Naive thymus-derived CD4-positive, alpha-beta T cell (primary cell): Measurements from ENCODE around the gene SPEM3. TPM values are rescaled to one million over a fixed set of nuclear protein-coding genes. Genes with fewer than 3 reads are reported as not detected.
A peak's percentile ranks its signal among the peaks of the same experiment; 100 is the strongest.

Source experiments
- ATAC-seq: fragments of 150-1000 bp; cut with Tn5 transposase; 2 replicates; pipeline ENCODE4 v1.10.0; 2021; ENCODE audit warnings: mild to moderate bottlenecking, moderate library complexity
- CTCF ChIA-PET: fragments of 350-600 bp; sonication (Branson Sonifier 250); formaldehyde crosslinking; loops from one replicate; lab custom pipeline; 2021; ENCODE audit warnings: antibody characterized with exemption; lab: Charles Lee
- POLR2A ChIA-PET: fragments of 350-600 bp; sonication (Branson Sonifier 250); formaldehyde crosslinking; loops from one replicate; lab custom pipeline; 2021; ENCODE audit warnings: antibody characterized with exemption, inconsistent platforms; lab: Charles Lee
- DNase-seq, 9 donors: peaks; one replicate each; pipeline versions ENCODE4 v3.0.0 to v3.0.0-alpha.2; 2020 to 2022; ENCODE audit warnings: mixed read lengths in 1 of 9
- H3K27ac ChIP-seq: one replicate; pipeline ENCODE4 v1.7.0; 2013; ENCODE audit warnings: mild to moderate bottlenecking, low read depth, low read length, moderate library complexity
- H3K27me3 ChIP-seq, 2 donors: one replicate each; pipeline ENCODE4 v1.7.0; 2013; ENCODE audit warnings: low read length in 2 of 2, mild to moderate bottlenecking in 2 of 2, moderate library complexity in 2 of 2; ENCODE audit not compliant: control insufficient read depth in 2 of 2, insufficient read depth in 2 of 2
- H3K36me3 ChIP-seq, 3 experiments: 1 replicate in 2 of 3; 2 replicates in 1 of 3; pipeline ENCODE4 v1.7.0; 2013; ENCODE audit warnings: low read length in 3 of 3, mild to moderate bottlenecking in 3 of 3, moderate library complexity in 1 of 3; ENCODE audit not compliant: insufficient read depth in 3 of 3, control insufficient read depth in 2 of 3
- H3K4me1 ChIP-seq, 2 donors: one replicate each; pipeline ENCODE4 v1.7.0; 2013; ENCODE audit warnings: low read length in 2 of 2, mild to moderate bottlenecking in 2 of 2, moderate library complexity in 1 of 2; ENCODE audit not compliant: control insufficient read depth in 2 of 2, insufficient read depth in 2 of 2
- H3K4me3 ChIP-seq: 2 replicates; pipeline ENCODE4 v1.7.0; 2013; ENCODE audit warnings: mild to moderate bottlenecking, low read length
- H3K9me3 ChIP-seq, 3 experiments: 1 replicate in 2 of 3; 2 replicates in 1 of 3; pipeline ENCODE4 v1.7.0; 2013; ENCODE audit warnings: low read length in 3 of 3; ENCODE audit not compliant: control insufficient read depth in 2 of 3
- H3K27ac Mint-ChIP-seq, 9 donors: one replicate each; pipeline ENCODE4 v1.8.0; 2020 to 2022; ENCODE audit warnings: mixed read lengths in 9 of 9, mild to moderate bottlenecking in 8 of 9, moderate library complexity in 5 of 9, inconsistent platforms in 2 of 9
- H3K27me3 Mint-ChIP-seq, 5 donors: one replicate each; pipeline ENCODE4 v1.8.0; 2021 to 2022; ENCODE audit warnings: mixed read lengths in 5 of 5, mild to moderate bottlenecking in 1 of 5
- H3K36me3 Mint-ChIP-seq, 5 donors: one replicate each; pipeline ENCODE4 v1.8.0; 2020 to 2022; ENCODE audit warnings: mixed read lengths in 5 of 5, mild to moderate bottlenecking in 3 of 5, inconsistent platforms in 1 of 5
- H3K4me1 Mint-ChIP-seq, 7 donors: one replicate each; pipeline ENCODE4 v1.8.0; 2020 to 2022; ENCODE audit warnings: mixed read lengths in 7 of 7, mild to moderate bottlenecking in 3 of 7, inconsistent platforms in 1 of 7
- H3K4me3 Mint-ChIP-seq, 10 donors: one replicate each; pipeline ENCODE4 v1.8.0; 2020 to 2022; ENCODE audit warnings: mild to moderate bottlenecking in 10 of 10, mixed read lengths in 10 of 10, moderate library complexity in 6 of 10, inconsistent platforms in 2 of 10
- H3K9me3 Mint-ChIP-seq, 11 donors: one replicate each; pipeline ENCODE4 v1.8.0; 2020 to 2022; ENCODE audit warnings: mixed read lengths in 11 of 11, mild to moderate bottlenecking in 4 of 11, inconsistent platforms in 1 of 11, moderate library complexity in 1 of 11
- intact Hi-C, 2 donors: fragments of 100-400 bp; cut with micrococcal nuclease; formaldehyde crosslinking; loops; one replicate each; pipeline ENCODE4 v1.15.1; 2023
- polyA plus RNA-seq, 2 donors: library from polyadenylated mRNA; unstranded; fragments of 300-500 nt; fragmentation: Illumina TruSeq; gene quantifications; one replicate each; pipeline ENCODE4 v1.2.3, GENCODE V29; 2021
- total RNA-seq, 6 experiments: library from RNA in 5 of 6; stranded (reverse) in 5 of 6; gene quantifications; 1 replicate in 5 of 6; 2 replicates in 1 of 6; pipeline ENCODE4 v1.2.3 and lab custom pipeline; 2021 to 2026

The SPEM3 gene
- total and polyA plus RNA-seq, 7 experiments from 2014 or later: not detected

DNA sequence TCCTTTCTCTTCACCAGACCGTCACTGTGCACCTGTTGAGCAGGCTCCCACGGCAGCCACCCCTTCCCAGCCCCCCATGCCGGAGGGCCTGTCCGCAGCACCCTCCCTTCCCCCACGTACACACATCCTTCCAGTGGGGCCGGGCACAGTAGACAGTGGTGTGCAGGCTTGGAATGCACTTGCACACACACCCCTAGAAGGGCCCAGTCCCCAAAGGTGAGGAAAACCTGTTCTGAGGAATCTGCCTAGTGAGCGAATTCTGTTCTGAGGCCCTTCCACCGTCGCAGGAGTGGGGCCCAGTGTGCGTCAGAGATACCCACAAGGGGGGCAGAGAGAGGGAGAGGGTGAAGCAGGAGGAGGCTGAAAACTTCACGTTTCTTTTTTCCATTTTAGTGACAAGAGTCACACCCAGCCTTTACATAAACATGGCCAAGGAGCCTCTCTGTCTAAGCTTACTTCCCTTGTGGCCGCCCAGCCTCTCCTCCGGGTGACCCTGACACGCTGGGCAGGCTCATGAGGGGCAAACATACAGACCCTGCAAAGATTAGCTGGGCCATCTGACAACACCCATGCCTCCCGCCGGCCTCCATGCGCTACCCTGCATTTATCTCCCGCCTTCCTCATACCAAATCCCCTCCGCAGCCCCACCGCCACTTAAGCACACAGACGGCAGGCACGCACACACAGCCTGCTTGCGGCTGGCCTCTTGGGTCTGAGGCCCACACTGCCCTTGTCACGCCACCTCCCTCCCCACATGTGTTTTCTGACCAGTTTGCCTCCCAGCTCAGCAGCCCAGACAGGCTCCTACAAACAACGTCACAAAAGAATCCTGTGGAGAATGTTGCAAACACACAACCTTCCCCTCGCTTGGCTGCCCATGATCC lies 49.0 kb downstream of the SPEM3 start:
- POLR2A ChIA-PET: interaction anchor here (0.6 to 12.3 kb wide), 14 partner anchors 8 to 209 kb away, joined by 3 to 199 read pairs (median 8); partner anchors contain the start of genes CHRNB1, MPDU1, TMEM102 and TMEM256
- H3K27me3 ChIP-seq: no peaks in the 10 kb centered on the region
- peaks cover 0 to 3% (median 0%) of the 10 kb centered on the region in 11 donors for H3K9me3 Mint-ChIP-seq
- H3K27ac ChIP-seq: peak overlapping the region; percentile 100
- DNase-seq (peak in 7 of 9 donors; percentile 49 to 81 (median 56)), ATAC-seq (peak; percentile 12)
- intact Hi-C loops: loop anchor here in 1 of 2 donors (1.0 kb wide), 3 partner anchors 22 to 84 kb away; partner anchors contain the start of gene SENP3
- H3K27me3 Mint-ChIP-seq: no peaks in the 10 kb centered on the region
- no peaks in the 10 kb centered on the region for H3K9me3 ChIP-seq
- H3K4me3 ChIP-seq: peak overlapping the region; percentile 75
- H3K4me1 Mint-ChIP-seq: peaks cover 44 to 84% (median 63%) of the 10 kb centered on the region in 7 donors
- H3K4me3 Mint-ChIP-seq: peak overlapping the region; percentile 90 to 99 (median 97)
- CTCF ChIA-PET: interaction anchor here (0.7 to 2.9 kb wide), 5 partner anchors 8 to 898 kb away, joined by 3 to 8 read pairs (median 4); partner anchors contain the start of gene TMEM102
- peak overlapping the region; percentile 90 to 99 (median 95) for H3K27ac Mint-ChIP-seq
- peaks cover 0 to 3% (median 0%) of the 10 kb centered on the region in 3 experiments for H3K36me3 ChIP-seq
- peaks cover 19 to 43% of the 10 kb centered on the region in 2 donors for H3K4me1 ChIP-seq
- H3K36me3 Mint-ChIP-seq: peaks cover 0 to 6% (median 0%) of the 10 kb centered on the region in 5 donors

DNA sequence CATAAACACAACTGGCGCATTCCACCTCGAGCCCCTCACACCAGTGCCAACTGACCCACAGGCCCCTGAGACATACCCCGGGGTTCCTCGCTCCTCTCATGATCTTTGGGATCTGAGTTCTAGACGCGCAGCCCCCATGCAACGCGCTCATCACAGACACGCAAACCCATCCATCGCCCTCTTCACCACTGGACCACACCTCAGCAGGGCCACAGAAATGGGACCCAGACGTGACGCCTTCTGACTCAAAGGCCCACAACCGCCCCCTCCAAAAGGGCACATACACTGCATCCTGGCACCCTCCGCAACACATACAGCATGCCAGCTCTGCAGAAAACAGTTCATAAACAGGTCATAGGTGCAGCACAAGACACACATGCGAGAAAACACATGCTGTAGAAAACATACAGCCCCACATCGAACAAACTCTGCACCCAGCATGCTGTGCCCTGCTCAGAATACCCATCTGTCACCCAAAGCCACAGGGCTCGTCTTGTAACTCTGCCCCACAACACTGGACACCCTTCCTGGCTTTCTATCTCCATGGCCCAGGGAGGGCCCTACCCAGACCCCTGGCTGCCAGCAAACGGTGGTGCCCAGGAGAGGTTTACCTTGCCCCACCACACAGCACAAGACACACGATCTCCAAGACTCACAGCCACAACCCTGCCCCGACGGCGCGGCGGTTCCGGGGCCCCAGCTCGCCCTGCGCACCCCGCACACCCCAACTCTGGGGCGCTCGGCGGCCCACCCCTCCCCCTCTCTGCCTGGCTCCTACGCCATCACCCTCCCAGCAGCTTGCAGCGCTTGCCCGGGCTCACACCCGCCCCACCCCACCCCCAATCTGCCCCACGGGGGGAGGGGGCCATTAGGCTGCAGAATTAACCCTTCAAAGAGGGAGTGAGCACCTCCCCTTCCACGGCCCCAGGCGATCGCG lies 49.9 kb downstream of the SPEM3 start:
- Histone ChIP-seq H3K4me3 (peak overlapping the region; percentile 75), H3K27me3 (no peaks in the 10 kb centered on the region), H3K27ac (peak overlapping the region; percentile 100), H3K9me3 (no peaks in the 10 kb centered on the region), H3K4me1 (peaks cover 26 to 49% of the 10 kb centered on the region in 2 donors), H3K36me3 (peaks cover 0 to 3% (median 0%) of the 10 kb centered on the region in 3 experiments)
- Mint-ChIP-seq H3K4me1 (peaks cover 51 to 81% (median 70%) of the 10 kb centered on the region in 7 donors), H3K4me3 (peak overlapping the region; percentile 90 to 99 (median 97)), H3K27me3 (no peaks in the 10 kb centered on the region), H3K27ac (peak overlapping the region; percentile 90 to 99 (median 95)), H3K36me3 (peaks cover 0 to 6% (median 0%) of the 10 kb centered on the region in 5 donors), H3K9me3 (peaks cover 0 to 3% (median 0%) of the 10 kb centered on the region in 11 donors)
- POLR2A ChIA-PET: interaction anchor here (0.6 to 12.3 kb wide), 21 partner anchors 8 to 457 kb away, joined by 3 to 199 read pairs (median 4); partner anchors contain the start of genes ACAP1, CHRNB1, FXR2 and GPS2
- DNase-seq: peak; percentile 53 to 83 (median 73)
- intact Hi-C loops: loop anchor here (1.0 kb wide), 4 partner anchors 23 to 83 kb away; partner anchors contain the start of genes SENP3 (in 1 of the 2) and TMEM256 (in 1 of the 2)
- ATAC-seq: peak; percentile 56
- CTCF ChIA-PET: interaction anchor here (0.7 to 2.9 kb wide), 6 partner anchors 23 to 897 kb away, joined by 3 to 7 read pairs (median 3); partner anchors contain the start of gene TMEM102

DNA sequence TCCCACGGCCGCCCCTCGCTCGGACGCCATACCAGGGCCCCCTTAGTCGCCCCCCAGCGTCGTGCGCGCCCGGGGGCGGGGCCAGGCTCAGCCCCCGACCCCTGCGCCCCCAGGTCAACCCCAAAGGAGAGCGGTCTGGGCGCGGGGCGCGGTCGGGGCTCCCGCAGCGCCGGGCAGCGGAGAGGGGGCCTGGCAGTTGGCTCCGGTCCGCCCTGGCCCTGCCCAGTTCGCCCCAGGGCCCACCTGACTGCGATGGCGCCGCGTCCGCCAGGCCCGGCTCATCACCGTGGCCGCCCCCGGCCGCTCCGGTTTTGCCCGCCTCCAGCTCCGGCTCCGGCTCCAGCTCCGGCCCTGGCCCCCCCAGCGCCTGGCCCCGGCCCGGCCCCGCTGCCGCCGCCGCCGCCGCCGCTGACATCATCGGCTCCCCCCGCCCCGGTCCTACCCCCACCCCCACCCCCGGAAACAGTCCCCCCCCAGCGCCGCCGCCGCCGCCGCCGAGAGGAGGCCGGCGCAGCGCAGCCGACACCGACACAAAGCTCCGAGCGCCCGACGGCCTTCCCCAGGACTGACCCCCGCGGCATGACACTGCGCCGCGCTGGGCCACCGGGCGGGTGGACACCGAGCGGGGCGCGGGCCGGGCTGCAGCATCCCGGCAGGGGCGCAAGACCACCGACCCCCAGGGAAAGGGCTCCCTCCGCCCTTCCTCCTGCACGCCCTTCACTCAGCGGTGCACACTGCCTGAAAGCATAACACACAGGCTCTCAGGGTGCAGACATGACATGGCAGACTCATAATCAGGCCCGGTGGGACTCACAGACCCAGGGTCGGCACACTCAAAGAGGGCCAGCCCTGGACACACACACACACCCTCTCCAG lies 50.8 kb downstream of the SPEM3 start, which contains the start of gene ZBTB4:
Gene ZBTB4 (minus strand): TSS at position 419 of the 876 bp plus-strand sequence. CDS start 12,830 bp downstream, outside the sequence.
- peak within 1 kb of the TSS; percentile 88 for H3K4me3 ChIP-seq
- H3K4me1 ChIP-seq: peaks cover 26 to 49% of the 10 kb centered on the region in 2 donors
- peak; percentile 5 for ATAC-seq
- Mint-ChIP-seq H3K4me3 (peak within 1 kb of the TSS; percentile 90 to 99 (median 98)), H3K9me3 (peaks cover 0 to 4% (median 0%) of the 10 kb centered on the region in 11 donors), H3K36me3 (peaks cover 0 to 6% (median 0%) of the 10 kb centered on the region in 5 donors), H3K4me1 (peaks cover 51 to 78% (median 68%) of the 10 kb centered on the region in 7 donors), H3K27me3 (no peaks in the 10 kb centered on the region), H3K27ac (peak within 1 kb of the TSS; percentile 90 to 100 (median 100))
- H3K9me3 ChIP-seq: no peaks in the 10 kb centered on the region
- CTCF ChIA-PET: interaction anchor here (1.0 to 2.4 kb wide), 4 partner anchors 38 to 123 kb away, joined by 3 to 6 read pairs (median 3); partner anchors contain the start of gene TMEM102
- intact Hi-C loops: loop anchor here (1.0 to 10.0 kb wide), 7 partner anchors 24 to 678 kb away; partner anchors contain the start of genes CHD3 (in 1 of the 2), CNTROB (in 1 of the 2), KCTD11 (in 1 of the 2) and SLC16A13 (in 1 of the 2)
- peak within 1 kb of the TSS; percentile 100 for H3K27ac ChIP-seq
- POLR2A ChIA-PET: interaction anchor here (0.7 to 12.3 kb wide), 27 partner anchors 8 to 458 kb away, joined by 3 to 199 read pairs (median 5); partner anchors contain the start of genes ACAP1, CHRNB1, CTDNEP1 and ELP5
- H3K27me3 ChIP-seq: no peaks in the 10 kb centered on the region
- H3K36me3 ChIP-seq: peaks cover 0 to 3% (median 0%) of the 10 kb centered on the region in 3 experiments
- DNase-seq: peak; percentile 65 to 78 (median 70)

DNA sequence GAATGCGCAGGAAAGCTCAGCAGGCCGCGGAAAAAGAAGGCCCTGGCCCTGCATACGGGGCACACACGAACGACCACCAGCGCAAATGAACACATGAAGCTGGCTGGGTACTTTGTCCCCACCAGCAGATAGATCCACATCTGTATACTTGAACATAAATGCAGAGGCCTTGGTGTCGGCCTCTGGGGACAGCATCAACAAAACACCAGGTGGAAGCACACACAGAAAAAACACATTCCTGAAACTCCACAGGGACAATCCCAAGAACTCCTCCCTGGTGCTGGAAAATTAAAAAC lies 51.4 kb downstream of the SPEM3 start:
- no peak for ATAC-seq
- Histone ChIP-seq H3K4me3 (peak overlapping the region; percentile 88), H3K27me3 (no peaks in the 10 kb centered on the region), H3K4me1 (peaks cover 26 to 49% of the 10 kb centered on the region in 2 donors), H3K9me3 (no peaks in the 10 kb centered on the region), H3K36me3 (peaks cover 0 to 3% (median 0%) of the 10 kb centered on the region in 3 experiments), H3K27ac (peak overlapping the region; percentile 100)
- intact Hi-C loops: loop anchor here (5.0 to 10.0 kb wide), 5 partner anchors 125 to 677 kb away; partner anchors contain the start of genes CHD3 (in 1 of the 2), CNTROB (in 1 of the 2), KCTD11 (in 1 of the 2) and SLC16A13 (in 1 of the 2)
- H3K4me3 Mint-ChIP-seq: peak overlapping the region; percentile 86 to 99 (median 94)
- no peak for DNase-seq
- H3K36me3 Mint-ChIP-seq: peaks cover 0 to 6% (median 0%) of the 10 kb centered on the region in 5 donors
- H3K27me3 Mint-ChIP-seq: no peaks in the 10 kb centered on the region
- peak overlapping the region; percentile 90 to 100 (median 100) for H3K27ac Mint-ChIP-seq
- H3K9me3 Mint-ChIP-seq: peaks cover 0 to 7% (median 0%) of the 10 kb centered on the region in 11 donors
- CTCF ChIA-PET: interaction anchor here (1.1 to 2.4 kb wide), 4 partner anchors 39 to 124 kb away, joined by 3 to 10 read pairs (median 4); partner anchors contain the start of gene TMEM102
- POLR2A ChIA-PET: interaction anchor here (0.9 to 12.3 kb wide), 19 partner anchors 10 to 444 kb away, joined by 3 to 199 read pairs (median 5); partner anchors contain the start of genes ACAP1, CHRNB1, CTDNEP1 and ELP5
- peaks cover 56 to 80% (median 73%) of the 10 kb centered on the region in 7 donors for H3K4me1 Mint-ChIP-seq
